Liver (tissue), 9 donors: ENCODE data around the gene TNS1. TPM values are rescaled to one million over a fixed set of nuclear protein-coding genes. Genes with fewer than 3 reads are reported as not detected.
A peak's percentile ranks its signal among the peaks of the same experiment; 100 is the strongest.

Source experiments
- DNase-seq: peaks from one replicate; pipeline ENCODE4 v3.0.0-alpha.2; 2017; ENCODE audit warnings: low spot score
- H3K27ac ChIP-seq, 2 donors: one replicate each; pipeline ENCODE4 v1.7.0; 2013; ENCODE audit warnings: inconsistent platforms in 2 of 2, low read length in 2 of 2, control low read depth in 1 of 2, low read depth in 1 of 2, mild to moderate bottlenecking in 1 of 2
- H3K27me3 ChIP-seq, 4 donors: one replicate each; pipeline versions ENCODE4 v1.6.1 to v1.7.0; 2013; ENCODE audit warnings: low read length in 3 of 4, inconsistent platforms in 1 of 4, mild to moderate bottlenecking in 1 of 4, moderate library complexity in 1 of 4; ENCODE audit not compliant: control insufficient read depth in 4 of 4, insufficient read depth in 4 of 4
- H3K36me3 ChIP-seq, 4 donors: one replicate each; pipeline versions ENCODE4 v1.6.1 to v1.7.0; 2013; ENCODE audit warnings: low read length in 3 of 4, mild to moderate bottlenecking in 3 of 4, low read depth in 1 of 4, moderate library complexity in 1 of 4; ENCODE audit not compliant: control insufficient read depth in 4 of 4, insufficient read depth in 3 of 4
- H3K4me1 ChIP-seq, 4 donors: one replicate each; pipeline versions ENCODE4 v1.6.1 to v1.7.0; 2013; ENCODE audit warnings: low read length in 3 of 4, mild to moderate bottlenecking in 3 of 4, moderate library complexity in 1 of 4; ENCODE audit not compliant: control insufficient read depth in 4 of 4, insufficient read depth in 4 of 4
- H3K4me3 ChIP-seq, 3 donors: one replicate each; pipeline versions ENCODE4 v1.6.1 to v1.7.0; 2013; ENCODE audit warnings: low read length in 3 of 3, control low read depth in 1 of 3, low read depth in 1 of 3, mild to moderate bottlenecking in 1 of 3
- H3K9ac ChIP-seq, 2 donors: one replicate each; pipeline ENCODE4 v1.7.0; 2013; ENCODE audit warnings: low read length in 2 of 2, mild to moderate bottlenecking in 2 of 2, moderate library complexity in 2 of 2, control low read depth in 1 of 2, low read depth in 1 of 2
- H3K9me3 ChIP-seq, 4 donors: one replicate each; pipeline versions ENCODE4 v1.6.1 to v1.7.0; 2013; ENCODE audit warnings: low read length in 3 of 4; ENCODE audit not compliant: control insufficient read depth in 4 of 4
- EGR1 ChIP-seq, 2 donors: IDR thresholded peaks; 2 replicates each; pipeline ENCODE4 v1.6.1; 2016 to 2018; ENCODE audit warnings: antibody characterized with exemption in 2 of 2, low read depth in 2 of 2
- FOXA1 ChIP-seq: IDR thresholded peaks from 2 replicates; pipeline ENCODE4 v1.6.1; 2016; ENCODE audit warnings: antibody characterized with exemption
- FOXA2 ChIP-seq: IDR thresholded peaks from 2 replicates; pipeline ENCODE4 v1.6.1; 2016; ENCODE audit warnings: antibody characterized with exemption
- GABPA ChIP-seq, 2 donors: IDR thresholded peaks in 1 of 2; conservative IDR thresholded peaks in 1 of 2; 2 replicates each; pipeline ENCODE4 v1.6.1; 2016; ENCODE audit warnings: antibody characterized with exemption in 2 of 2, mild to moderate bottlenecking in 1 of 2, moderate library complexity in 1 of 2
- HNF4A ChIP-seq, 2 donors: conservative IDR thresholded peaks; 2 replicates each; pipeline ENCODE4 v1.6.1; 2016; ENCODE audit warnings: antibody characterized with exemption in 2 of 2, mild to moderate bottlenecking in 2 of 2
- HNF4G ChIP-seq: IDR thresholded peaks from 2 replicates; pipeline ENCODE4 v1.6.1; 2016; ENCODE audit warnings: antibody characterized with exemption
- JUND ChIP-seq, 2 donors: IDR thresholded peaks; 2 replicates each; pipeline ENCODE4 v1.6.1; 2016; ENCODE audit warnings: antibody characterized with exemption in 2 of 2
- NR2F2 ChIP-seq: IDR thresholded peaks from 2 replicates; pipeline ENCODE4 v1.6.1; 2016; ENCODE audit warnings: antibody characterized with exemption
- RAD21 ChIP-seq, 2 donors: IDR thresholded peaks; 2 replicates each; pipeline ENCODE4 v1.6.1; 2016; ENCODE audit warnings: antibody characterized with exemption in 2 of 2, mild to moderate bottlenecking in 2 of 2
- RXRA ChIP-seq, 2 donors: IDR thresholded peaks; 2 replicates each; pipeline ENCODE4 v1.6.1; 2017 to 2018; ENCODE audit warnings: antibody characterized with exemption in 2 of 2, mild to moderate bottlenecking in 1 of 2
- SP1 ChIP-seq: IDR thresholded peaks from 2 replicates; pipeline ENCODE4 v1.6.1; 2018; ENCODE audit warnings: antibody characterized with exemption, mild to moderate bottlenecking
- TAF1 ChIP-seq: conservative IDR thresholded peaks from 2 replicates; pipeline ENCODE4 v1.6.1; 2016; ENCODE audit warnings: antibody characterized with exemption, mild to moderate bottlenecking
- YY1 ChIP-seq: IDR thresholded peaks from 2 replicates; pipeline ENCODE4 v1.6.1; 2016; ENCODE audit warnings: antibody characterized with exemption, mild to moderate bottlenecking
- WGBS: extraction: QIAGEN DNeasy Blood & Tissue Kit; methylation state at CpG from one replicate; pipeline ENCODE4 v1.1.7; 2013; 5-methylcytosine and 5-hydroxymethylcytosine counted together
- polyA plus RNA-seq, 2 donors: library from polyadenylated mRNA; stranded (reverse) in 1 of 2; unstranded in 1 of 2; fragments of 200-250 nt in 1 of 2; fragments of >200 nt in 1 of 2; fragmentation: Nextera tagmentation in 1 of 2; extraction: Ambion mirVana in 1 of 2; gene quantifications; one replicate each; pipeline versions ENCODE4 v1.2.1 to v1.2.3, GENCODE V29; 2013 to 2015
- total RNA-seq, 2 donors: library from RNA; depleted of rRNA; stranded (reverse); fragments of >200 nt; gene quantifications; one replicate each; pipeline ENCODE4 v1.2.3, GENCODE V29; 2014
- TF ChIP-seq, protein P1 (sequence below): fragments of 150-350 bp; IDR thresholded peaks from 2 replicates; pipeline ENCODE4 v1.5.1; 2017; ENCODE audit warnings: improper control_type of control experiment, low read depth, low read length; ENCODE audit not compliant: missing input control
- TF ChIP-seq, protein P2 (sequence below): IDR thresholded peaks from 2 replicates; pipeline ENCODE4 v1.6.1; 2016; ENCODE audit warnings: antibody characterized with exemption
- TF ChIP-seq, protein P3 (sequence below): IDR thresholded peaks from 2 replicates; pipeline ENCODE4 v1.6.1; 2016; ENCODE audit warnings: antibody characterized with exemption
- TF ChIP-seq, protein P4 (sequence below): IDR thresholded peaks from 2 replicates; pipeline ENCODE4 v1.6.1; 2016; ENCODE audit warnings: antibody characterized with exemption
- TF ChIP-seq, protein P5 (sequence below): IDR thresholded peaks from 2 replicates; pipeline ENCODE4 v1.6.1; 2016; ENCODE audit warnings: antibody characterized with exemption, mild to moderate bottlenecking
- donor health status: healthy.
- donor health status: healthy.
- donor health status: healthy.
- donor health status: healthy.
- donor health status: healthy.

Gene TNS1
- total and polyA plus RNA-seq, 4 donors, result 16.3 to 128 (median 57.3) TPM

DNA sequence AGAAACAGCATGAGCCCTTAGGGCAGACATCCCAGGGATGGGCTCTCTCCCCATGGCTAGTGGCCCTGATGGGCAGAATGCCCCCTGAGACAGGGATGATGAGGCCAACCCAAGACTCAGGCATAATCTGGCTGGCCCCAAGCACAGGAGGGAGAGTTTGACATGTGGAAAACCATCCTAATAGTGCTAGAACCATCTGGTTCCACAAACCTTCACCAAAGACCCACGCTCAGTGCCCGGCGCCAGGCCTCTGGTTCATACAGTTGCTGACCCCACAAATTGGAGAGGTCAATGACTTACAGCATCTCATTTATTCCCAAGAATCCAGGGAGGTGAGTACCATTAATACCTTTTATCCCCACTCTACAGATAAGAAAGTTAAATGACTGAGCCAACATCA is 95.5 kb downstream of the TNS1 start:
- Histone ChIP-seq H3K9ac (no peak overlapping the region), H3K36me3 (no peaks in the 10 kb centered on the region), H3K9me3 (no peaks in the 10 kb centered on the region), H3K4me1 (peaks cover 35 to 87% (median 72%) of the 10 kb centered on the region in 4 donors), H3K27me3 (no peaks in the 10 kb centered on the region), H3K4me3 (no peak overlapping the region), H3K27ac (peak overlapping the region; percentile 95 to 97)
- 94% methylated on average over 3 of the region's 3 CpGs for WGBS
- no peak for TF ChIP-seq TAF1
- no peak for TF ChIP-seq EGR1 (IDR thresholded peaks at IDR 0.05; ENCODE audit: low read depth in 2 of 2)
- DNase-seq, result no peak

DNA sequence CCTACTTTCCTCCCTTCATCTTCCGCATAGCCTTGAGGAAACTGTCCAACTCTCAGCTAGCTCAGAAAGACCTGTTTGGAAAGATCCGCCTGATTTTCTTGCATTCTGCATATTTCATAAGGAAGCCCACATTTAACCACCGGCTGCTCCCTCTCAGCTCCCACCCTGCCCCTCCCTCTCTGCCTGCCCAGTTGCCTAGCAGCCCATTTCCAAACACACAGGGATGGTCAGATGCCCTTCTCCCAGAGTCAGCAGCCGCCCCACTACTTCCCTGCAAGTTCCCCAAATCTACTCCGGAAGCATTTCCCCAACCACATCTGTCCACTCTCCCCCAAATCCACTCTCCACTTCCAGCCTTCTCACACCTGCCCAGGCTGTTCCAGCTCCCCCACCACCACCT is 96.0 kb downstream of the TNS1 start:
- DNase-seq, result no peak
- Histone ChIP-seq H3K4me1 (peaks cover 34 to 87% (median 72%) of the 10 kb centered on the region in 4 donors), H3K27me3 (no peaks in the 10 kb centered on the region), H3K4me3 (no peak overlapping the region), H3K9ac (no peak overlapping the region), H3K36me3 (no peaks in the 10 kb centered on the region), H3K27ac (peak overlapping the region; percentile 95 to 97), H3K9me3 (no peaks in the 10 kb centered on the region)
- TF ChIP-seq HNF4G (no peak), SP1 (no peak), TAF1 (no peak), GABPA (IDR thresholded peaks at IDR 0.05 in 1 of 2, conservative IDR thresholded peaks at IDR 0.05 in 1 of 2) (no peak), NR2F2 (no peak), RXRA (IDR thresholded peaks at IDR 0.05) (no peak), FOXA1 (no peak), HNF4A (conservative IDR thresholded peaks at IDR 0.05) (no peak), RAD21 (IDR thresholded peaks at IDR 0.05) (no peak), JUND (IDR thresholded peaks at IDR 0.05) (no peak), FOXA2 (no peak), EGR1 (IDR thresholded peaks at IDR 0.05; ENCODE audit: low read depth in 2 of 2) (no peak), YY1 (no peak)
- TF ChIP-seq, protein P1, sequence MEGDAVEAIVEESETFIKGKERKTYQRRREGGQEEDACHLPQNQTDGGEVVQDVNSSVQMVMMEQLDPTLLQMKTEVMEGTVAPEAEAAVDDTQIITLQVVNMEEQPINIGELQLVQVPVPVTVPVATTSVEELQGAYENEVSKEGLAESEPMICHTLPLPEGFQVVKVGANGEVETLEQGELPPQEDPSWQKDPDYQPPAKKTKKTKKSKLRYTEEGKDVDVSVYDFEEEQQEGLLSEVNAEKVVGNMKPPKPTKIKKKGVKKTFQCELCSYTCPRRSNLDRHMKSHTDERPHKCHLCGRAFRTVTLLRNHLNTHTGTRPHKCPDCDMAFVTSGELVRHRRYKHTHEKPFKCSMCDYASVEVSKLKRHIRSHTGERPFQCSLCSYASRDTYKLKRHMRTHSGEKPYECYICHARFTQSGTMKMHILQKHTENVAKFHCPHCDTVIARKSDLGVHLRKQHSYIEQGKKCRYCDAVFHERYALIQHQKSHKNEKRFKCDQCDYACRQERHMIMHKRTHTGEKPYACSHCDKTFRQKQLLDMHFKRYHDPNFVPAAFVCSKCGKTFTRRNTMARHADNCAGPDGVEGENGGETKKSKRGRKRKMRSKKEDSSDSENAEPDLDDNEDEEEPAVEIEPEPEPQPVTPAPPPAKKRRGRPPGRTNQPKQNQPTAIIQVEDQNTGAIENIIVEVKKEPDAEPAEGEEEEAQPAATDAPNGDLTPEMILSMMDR, result no peak
- TF ChIP-seq, protein P2, sequence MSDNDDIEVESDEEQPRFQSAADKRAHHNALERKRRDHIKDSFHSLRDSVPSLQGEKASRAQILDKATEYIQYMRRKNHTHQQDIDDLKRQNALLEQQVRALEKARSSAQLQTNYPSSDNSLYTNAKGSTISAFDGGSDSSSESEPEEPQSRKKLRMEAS, result no peak
- TF ChIP-seq, protein P3, sequence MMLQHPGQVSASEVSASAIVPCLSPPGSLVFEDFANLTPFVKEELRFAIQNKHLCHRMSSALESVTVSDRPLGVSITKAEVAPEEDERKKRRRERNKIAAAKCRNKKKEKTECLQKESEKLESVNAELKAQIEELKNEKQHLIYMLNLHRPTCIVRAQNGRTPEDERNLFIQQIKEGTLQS, result no peak
- TF ChIP-seq, protein P4, sequence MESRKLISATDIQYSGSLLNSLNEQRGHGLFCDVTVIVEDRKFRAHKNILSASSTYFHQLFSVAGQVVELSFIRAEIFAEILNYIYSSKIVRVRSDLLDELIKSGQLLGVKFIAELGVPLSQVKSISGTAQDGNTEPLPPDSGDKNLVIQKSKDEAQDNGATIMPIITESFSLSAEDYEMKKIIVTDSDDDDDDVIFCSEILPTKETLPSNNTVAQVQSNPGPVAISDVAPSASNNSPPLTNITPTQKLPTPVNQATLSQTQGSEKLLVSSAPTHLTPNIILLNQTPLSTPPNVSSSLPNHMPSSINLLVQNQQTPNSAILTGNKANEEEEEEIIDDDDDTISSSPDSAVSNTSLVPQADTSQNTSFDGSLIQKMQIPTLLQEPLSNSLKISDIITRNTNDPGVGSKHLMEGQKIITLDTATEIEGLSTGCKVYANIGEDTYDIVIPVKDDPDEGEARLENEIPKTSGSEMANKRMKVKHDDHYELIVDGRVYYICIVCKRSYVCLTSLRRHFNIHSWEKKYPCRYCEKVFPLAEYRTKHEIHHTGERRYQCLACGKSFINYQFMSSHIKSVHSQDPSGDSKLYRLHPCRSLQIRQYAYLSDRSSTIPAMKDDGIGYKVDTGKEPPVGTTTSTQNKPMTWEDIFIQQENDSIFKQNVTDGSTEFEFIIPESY, result no peak
- TF ChIP-seq, protein P5, sequence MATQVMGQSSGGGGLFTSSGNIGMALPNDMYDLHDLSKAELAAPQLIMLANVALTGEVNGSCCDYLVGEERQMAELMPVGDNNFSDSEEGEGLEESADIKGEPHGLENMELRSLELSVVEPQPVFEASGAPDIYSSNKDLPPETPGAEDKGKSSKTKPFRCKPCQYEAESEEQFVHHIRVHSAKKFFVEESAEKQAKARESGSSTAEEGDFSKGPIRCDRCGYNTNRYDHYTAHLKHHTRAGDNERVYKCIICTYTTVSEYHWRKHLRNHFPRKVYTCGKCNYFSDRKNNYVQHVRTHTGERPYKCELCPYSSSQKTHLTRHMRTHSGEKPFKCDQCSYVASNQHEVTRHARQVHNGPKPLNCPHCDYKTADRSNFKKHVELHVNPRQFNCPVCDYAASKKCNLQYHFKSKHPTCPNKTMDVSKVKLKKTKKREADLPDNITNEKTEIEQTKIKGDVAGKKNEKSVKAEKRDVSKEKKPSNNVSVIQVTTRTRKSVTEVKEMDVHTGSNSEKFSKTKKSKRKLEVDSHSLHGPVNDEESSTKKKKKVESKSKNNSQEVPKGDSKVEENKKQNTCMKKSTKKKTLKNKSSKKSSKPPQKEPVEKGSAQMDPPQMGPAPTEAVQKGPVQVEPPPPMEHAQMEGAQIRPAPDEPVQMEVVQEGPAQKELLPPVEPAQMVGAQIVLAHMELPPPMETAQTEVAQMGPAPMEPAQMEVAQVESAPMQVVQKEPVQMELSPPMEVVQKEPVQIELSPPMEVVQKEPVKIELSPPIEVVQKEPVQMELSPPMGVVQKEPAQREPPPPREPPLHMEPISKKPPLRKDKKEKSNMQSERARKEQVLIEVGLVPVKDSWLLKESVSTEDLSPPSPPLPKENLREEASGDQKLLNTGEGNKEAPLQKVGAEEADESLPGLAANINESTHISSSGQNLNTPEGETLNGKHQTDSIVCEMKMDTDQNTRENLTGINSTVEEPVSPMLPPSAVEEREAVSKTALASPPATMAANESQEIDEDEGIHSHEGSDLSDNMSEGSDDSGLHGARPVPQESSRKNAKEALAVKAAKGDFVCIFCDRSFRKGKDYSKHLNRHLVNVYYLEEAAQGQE, result no peak
- WGBS, result 62% methylated on average over 5 of the region's 5 CpGs
